H9 (cell line): ENCODE results near the gene ATRX. TPM values are rescaled to one million over a fixed set of nuclear protein-coding genes. Genes with fewer than 3 reads are reported as not detected.

ENCODE experiments used
- DNase-seq: peaks from one replicate; pipeline ENCODE4 v3.0.0-alpha.2; 2017
- H2AFZ ChIP-seq: one replicate; pipeline ENCODE4 v1.6.1; 2013; ENCODE audit warnings: mild to moderate bottlenecking, low read length, control low read depth, moderate library complexity
- H2AK5ac ChIP-seq: 2 replicates; pipeline ENCODE4 v1.6.1; 2013; ENCODE audit warnings: low read length, control low read depth, mixed read lengths; ENCODE audit not compliant: insufficient read length
- H2BK120ac ChIP-seq: one replicate; pipeline ENCODE4 v1.6.1; 2013; ENCODE audit warnings: low read depth, mild to moderate bottlenecking, low read length, control low read depth, inconsistent platforms; ENCODE audit not compliant: poor library complexity, severe bottlenecking
- H2BK12ac ChIP-seq: 2 replicates; pipeline ENCODE4 v1.6.1; 2013; ENCODE audit warnings: low read length, control low read depth, mixed read lengths, low read depth; ENCODE audit not compliant: insufficient read length
- H2BK15ac ChIP-seq: 2 replicates; pipeline ENCODE4 v1.6.1; 2013; ENCODE audit warnings: low read depth, low read length, control low read depth
- H2BK20ac ChIP-seq: one replicate; pipeline ENCODE4 v1.6.1; 2013; ENCODE audit warnings: low read depth, mild to moderate bottlenecking, low read length, control low read depth, inconsistent platforms; ENCODE audit not compliant: poor library complexity, severe bottlenecking
- H2BK5ac ChIP-seq: 2 replicates; pipeline ENCODE4 v1.6.1; 2013; ENCODE audit warnings: low read length, control low read depth, mixed read lengths; ENCODE audit not compliant: insufficient read length
- H3K14ac ChIP-seq: 2 replicates; pipeline ENCODE4 v1.6.1; 2013; ENCODE audit warnings: low read length, control low read depth; ENCODE audit not compliant: insufficient read depth
- H3K18ac ChIP-seq: 2 replicates; pipeline ENCODE4 v1.6.1; 2013; ENCODE audit warnings: low read depth, mild to moderate bottlenecking, mixed read lengths, low read length, control low read depth; ENCODE audit not compliant: insufficient read length
- H3K23ac ChIP-seq: 2 replicates; pipeline ENCODE4 v1.6.1; 2013; ENCODE audit warnings: low read length, control low read depth, mixed read lengths, low read depth; ENCODE audit not compliant: insufficient read length
- H3K23me2 ChIP-seq: 2 replicates; pipeline ENCODE4 v1.6.1; 2013; ENCODE audit warnings: low read depth, mild to moderate bottlenecking, mixed read lengths, low read length, control low read depth; ENCODE audit not compliant: insufficient read length, poor library complexity, severe bottlenecking
- H3K27ac ChIP-seq: 2 replicates; pipeline ENCODE4 v1.5.1; 2013; ENCODE audit warnings: low read length, control low read depth, mixed read lengths, low read depth; ENCODE audit not compliant: insufficient read length
- H3K27me3 ChIP-seq: 2 replicates; pipeline ENCODE4 v1.6.1; 2013; ENCODE audit warnings: low read length, control low read depth, inconsistent platforms; ENCODE audit not compliant: insufficient read depth
- H3K4ac ChIP-seq: 2 replicates; pipeline ENCODE4 v1.6.1; 2013; ENCODE audit warnings: low read depth, mild to moderate bottlenecking, control low read depth, inconsistent platforms, low read length, moderate library complexity
- H3K4me1 ChIP-seq: 2 replicates; pipeline ENCODE4 v1.6.1; 2013; ENCODE audit warnings: low read length, control low read depth, inconsistent platforms; ENCODE audit not compliant: insufficient read depth
- H3K4me2 ChIP-seq: 2 replicates; pipeline ENCODE4 v1.6.1; 2013; ENCODE audit warnings: low read length, control low read depth, mixed read lengths; ENCODE audit not compliant: insufficient read length, insufficient read depth
- H3K56ac ChIP-seq: 2 replicates; pipeline ENCODE4 v1.6.1; 2013; ENCODE audit warnings: low read depth, mild to moderate bottlenecking, mixed read lengths, low read length, control low read depth; ENCODE audit not compliant: insufficient read length
- H3K79me1 ChIP-seq: 2 replicates; pipeline ENCODE4 v1.6.1; 2013; ENCODE audit warnings: low read depth, mild to moderate bottlenecking, moderate library complexity, low read length, control low read depth, inconsistent platforms; ENCODE audit not compliant: insufficient read depth, poor library complexity, severe bottlenecking
- H3K79me2 ChIP-seq: 2 replicates; pipeline ENCODE4 v1.6.1; 2013; ENCODE audit warnings: low read length, control low read depth, inconsistent platforms; ENCODE audit not compliant: insufficient read depth
- H3K9ac ChIP-seq: 2 replicates; pipeline ENCODE4 v1.6.1; 2013; ENCODE audit warnings: low read length, control low read depth, mixed read lengths; ENCODE audit not compliant: insufficient read length; ENCODE audit errors: extremely low read depth
- H3K9me3 ChIP-seq: one replicate; pipeline ENCODE4 v1.6.1; 2013; ENCODE audit warnings: low read depth, low read length, inconsistent platforms; ENCODE audit not compliant: control insufficient read depth
- H3T11ph ChIP-seq: one replicate; pipeline ENCODE4 v1.6.1; 2013; ENCODE audit warnings: mild to moderate bottlenecking, low read length, control low read depth, inconsistent platforms
- H4K20me1 ChIP-seq: one replicate; pipeline ENCODE4 v1.6.1; 2013; ENCODE audit not compliant: control insufficient read depth, insufficient read length, insufficient read depth
- H4K5ac ChIP-seq: 2 replicates; pipeline ENCODE4 v1.6.1; 2013; ENCODE audit warnings: low read depth, mild to moderate bottlenecking, mixed read lengths, low read length, control low read depth; ENCODE audit not compliant: insufficient read length
- H4K8ac ChIP-seq: replicated peaks from 2 replicates; pipeline ENCODE4 v1.6.1; 2013; ENCODE audit warnings: low read length, control low read depth, mixed read lengths, low read depth; ENCODE audit not compliant: insufficient read length
- H4K91ac ChIP-seq: 2 replicates; pipeline ENCODE4 v1.6.1; 2013; ENCODE audit warnings: low read depth, mild to moderate bottlenecking, moderate library complexity, mixed read lengths, low read length, control low read depth; ENCODE audit not compliant: insufficient read length
- H3K27ac Mint-ChIP-seq, 3 experiments: 2 replicates in 2 of 3; 3 replicates in 1 of 3; pipeline ENCODE4 v1.8.0; 2020 to 2021; ENCODE audit warnings: mixed read lengths in 3 of 3, mild to moderate bottlenecking in 1 of 3, moderate library complexity in 1 of 3
- H3K27me3 Mint-ChIP-seq: 2 replicates; pipeline ENCODE4 v1.8.0; 2021; ENCODE audit warnings: low read depth, mild to moderate bottlenecking, moderate library complexity, mixed read lengths
- H3K36me3 Mint-ChIP-seq, 3 experiments: 2 replicates in 2 of 3; 3 replicates in 1 of 3; pipeline ENCODE4 v1.8.0; 2020 to 2021; ENCODE audit warnings: low read depth in 3 of 3, mixed read lengths in 3 of 3; ENCODE audit not compliant: insufficient read depth in 1 of 3
- H3K4me1 Mint-ChIP-seq, 2 experiments: 2 replicates each; pipeline ENCODE4 v1.8.0; 2020; ENCODE audit warnings: mixed read lengths in 2 of 2
- H3K4me3 Mint-ChIP-seq, 2 experiments: 2 replicates in 1 of 2; 3 replicates in 1 of 2; pipeline ENCODE4 v1.8.0; 2020 to 2021; ENCODE audit warnings: mild to moderate bottlenecking in 2 of 2, mixed read lengths in 2 of 2, moderate library complexity in 1 of 2
- H3K9me3 Mint-ChIP-seq, 2 experiments: 2 replicates in 1 of 2; 3 replicates in 1 of 2; pipeline ENCODE4 v1.8.0; 2020; ENCODE audit warnings: mild to moderate bottlenecking in 2 of 2, mixed read lengths in 2 of 2, moderate library complexity in 1 of 2
- WGBS: extraction: QIAGEN DNeasy Blood & Tissue Kit; methylation state at CpG from one replicate; pipeline ENCODE4 v1.1.7; 2013; ENCODE audit warnings: missing lambda C conversion rate, low lambda C conversion rate, mixed read lengths; ENCODE audit not compliant: insufficient read length; ENCODE audit errors: extremely low coverage; 5-methylcytosine and 5-hydroxymethylcytosine counted together
- total RNA-seq: library from RNA; stranded (reverse); gene quantifications from 2 replicates; pipeline ENCODE4 v1.2.1, GENCODE V29; 2021
- TF ChIP-seq, protein P1 (sequence below): fragments of 200-600 bp; sonication (generic); conservative IDR thresholded peaks from 3 replicates; pipeline ENCODE4 v1.8.0; 2021; ENCODE audit warnings: antibody characterized with exemption, mild to moderate bottlenecking

The ATRX gene
- total RNA-seq, 1 experiment from 2014 or later: 76.0 TPM

DNA sequence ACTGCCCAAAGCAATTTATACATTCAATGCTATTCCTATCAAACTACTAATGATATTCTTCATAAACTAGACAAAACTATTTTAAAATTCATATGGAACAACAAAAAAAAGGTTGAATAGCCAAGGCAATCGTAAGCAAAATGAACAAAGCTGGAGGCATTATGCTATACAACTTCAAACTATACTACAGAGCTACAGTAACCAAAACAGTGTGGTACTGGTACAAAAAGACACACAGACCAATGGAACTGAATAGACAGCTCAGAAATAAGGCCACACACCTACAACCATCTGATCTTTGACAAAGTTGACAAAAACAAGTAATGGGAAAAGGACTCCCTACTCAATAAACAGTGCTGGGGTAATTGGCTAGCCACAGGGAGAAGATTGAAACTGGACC is 271.8 kb downstream of the ATRX start:
- TF ChIP-seq, protein P1, sequence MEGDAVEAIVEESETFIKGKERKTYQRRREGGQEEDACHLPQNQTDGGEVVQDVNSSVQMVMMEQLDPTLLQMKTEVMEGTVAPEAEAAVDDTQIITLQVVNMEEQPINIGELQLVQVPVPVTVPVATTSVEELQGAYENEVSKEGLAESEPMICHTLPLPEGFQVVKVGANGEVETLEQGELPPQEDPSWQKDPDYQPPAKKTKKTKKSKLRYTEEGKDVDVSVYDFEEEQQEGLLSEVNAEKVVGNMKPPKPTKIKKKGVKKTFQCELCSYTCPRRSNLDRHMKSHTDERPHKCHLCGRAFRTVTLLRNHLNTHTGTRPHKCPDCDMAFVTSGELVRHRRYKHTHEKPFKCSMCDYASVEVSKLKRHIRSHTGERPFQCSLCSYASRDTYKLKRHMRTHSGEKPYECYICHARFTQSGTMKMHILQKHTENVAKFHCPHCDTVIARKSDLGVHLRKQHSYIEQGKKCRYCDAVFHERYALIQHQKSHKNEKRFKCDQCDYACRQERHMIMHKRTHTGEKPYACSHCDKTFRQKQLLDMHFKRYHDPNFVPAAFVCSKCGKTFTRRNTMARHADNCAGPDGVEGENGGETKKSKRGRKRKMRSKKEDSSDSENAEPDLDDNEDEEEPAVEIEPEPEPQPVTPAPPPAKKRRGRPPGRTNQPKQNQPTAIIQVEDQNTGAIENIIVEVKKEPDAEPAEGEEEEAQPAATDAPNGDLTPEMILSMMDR: no peak
- peaks cover 50 to 77% (median 67%) of the 10 kb centered on the region in 3 experiments for H3K36me3 Mint-ChIP-seq

More for the DNA sequence above, 271.8 kb downstream of the ATRX start:
- Histone ChIP-seq H3K18ac (no peak overlapping the region), H2BK15ac (no peak overlapping the region), H3K23me2 (no peaks in the 10 kb centered on the region), H3K23ac (no peak overlapping the region), H2BK12ac (no peak overlapping the region), H3K79me2 (no peaks in the 10 kb centered on the region), H2AFZ (no peak overlapping the region), H3K9me3 (peaks cover 12% of the 10 kb centered on the region), H3K4ac (no peak overlapping the region), H3K79me1 (no peaks in the 10 kb centered on the region), H4K91ac (no peak overlapping the region), H3K4me1 (no peaks in the 10 kb centered on the region), H4K5ac (no peak overlapping the region), H3T11ph (no peak overlapping the region), H3K9ac (no peak overlapping the region), H2AK5ac (no peak overlapping the region), H2BK120ac (no peak overlapping the region), H2BK20ac (no peak overlapping the region), H4K8ac (no peak overlapping the region), H3K14ac (no peak overlapping the region), H3K27ac (no peak overlapping the region), H4K20me1 (no peaks in the 10 kb centered on the region), H3K56ac (no peak overlapping the region), H3K27me3 (no peaks in the 10 kb centered on the region), H2BK5ac (no peak overlapping the region), H3K4me2 (no peak overlapping the region)
- H3K9me3 Mint-ChIP-seq: peaks cover 86 to 89% of the 10 kb centered on the region in 2 experiments
- no peaks in the 10 kb centered on the region for H3K27me3 Mint-ChIP-seq
- no peaks in the 10 kb centered on the region for H3K4me1 Mint-ChIP-seq
- H3K27ac Mint-ChIP-seq: no peak overlapping the region
- H3K4me3 Mint-ChIP-seq: no peak overlapping the region
- DNase-seq: no peak
- no CpG with 5 or more reads among the region's 1 CpG for WGBS
